Muscle of arm (tissue), 12 donors: Measurements from ENCODE around the gene CELF2. TPM values are rescaled to one million over a fixed set of nuclear protein-coding genes. Genes with fewer than 3 reads are reported as not detected.

Experiments used
- DNase-seq: peaks from one replicate; pipeline ENCODE4 v3.0.0-alpha.2; 2013
- polyA plus RNA-seq, 12 donors: library from polyadenylated mRNA; unstranded; fragments of 120-200 nt; gene quantifications; one replicate each; pipeline ENCODE4 v1.2.1, GENCODE V29; 2013; ENCODE audit not compliant: insufficient read length in 12 of 12

CELF2 gene
- polyA plus RNA-seq, 12 donors: 60.3 to 93.7 (median 77.8) TPM

GRCh38 chr10:11002916-11003315 lies 14.8 kb upstream of the CELF2 start:
- DNase-seq: no peak

DNA sequence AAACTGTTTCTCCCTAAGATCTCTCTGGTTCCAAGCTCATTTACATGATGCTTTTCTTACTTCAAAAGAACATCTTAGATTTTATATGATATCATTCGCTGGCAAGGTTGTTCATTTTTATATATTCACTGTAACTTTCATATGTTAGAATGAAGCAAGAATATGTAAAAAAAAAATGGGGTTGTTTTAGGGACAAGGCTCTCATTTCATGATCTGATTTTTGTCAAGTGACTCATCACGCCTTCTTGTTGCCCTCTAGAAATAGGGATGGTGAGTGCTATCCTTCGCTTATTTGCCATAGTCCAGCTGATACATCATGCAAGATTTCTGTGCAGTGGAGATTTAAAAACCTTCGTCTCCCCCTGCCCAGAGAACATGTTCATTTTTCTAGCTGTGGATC lies 14.0 kb upstream of the CELF2 start:
- DNase-seq: no peak

DNA sequence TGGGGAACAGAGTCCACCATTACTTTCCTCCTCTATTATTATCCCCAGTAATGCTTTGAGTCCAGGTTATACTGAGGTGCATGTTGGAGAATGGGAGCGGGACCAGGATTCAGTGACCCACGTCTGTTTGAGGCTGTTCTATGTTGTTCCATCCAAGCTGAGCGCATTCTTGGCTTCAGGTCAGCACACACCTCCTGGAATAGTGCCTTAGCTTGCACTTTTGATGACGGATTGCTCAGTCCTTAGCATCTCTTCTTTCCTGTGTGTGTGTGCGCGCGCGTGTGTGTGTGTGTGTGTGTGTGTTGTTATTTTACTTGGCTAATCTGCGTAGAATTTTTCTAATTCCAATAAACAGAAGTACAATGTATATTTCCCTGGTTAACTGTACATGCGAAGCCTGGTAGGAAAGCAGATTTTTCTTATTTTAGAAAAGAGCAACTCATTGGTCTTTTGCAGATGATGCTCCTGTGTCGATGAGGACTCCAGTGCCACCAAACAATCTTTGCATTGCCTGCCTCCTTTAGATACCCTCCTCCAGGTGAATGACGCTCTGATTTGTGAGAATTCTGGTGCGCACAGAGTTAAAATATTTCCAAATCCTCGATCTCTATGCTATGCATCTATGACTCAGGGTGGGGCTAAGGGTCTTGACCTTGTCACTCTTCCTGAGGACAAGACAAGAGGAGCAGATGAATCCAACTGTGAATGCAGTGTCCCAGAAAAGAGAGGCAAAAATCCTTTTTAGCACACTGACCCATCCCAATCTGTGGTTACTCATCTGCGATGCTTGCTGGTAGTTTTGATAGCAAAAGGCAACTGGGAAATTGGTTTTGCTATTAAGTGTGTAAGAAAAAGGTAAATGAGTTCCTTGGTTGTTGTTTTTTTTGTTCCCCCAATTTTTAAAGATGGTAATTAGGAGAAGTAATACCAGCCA lies 13.3 kb upstream of the CELF2 start:
- DNase-seq: no peak

DNA sequence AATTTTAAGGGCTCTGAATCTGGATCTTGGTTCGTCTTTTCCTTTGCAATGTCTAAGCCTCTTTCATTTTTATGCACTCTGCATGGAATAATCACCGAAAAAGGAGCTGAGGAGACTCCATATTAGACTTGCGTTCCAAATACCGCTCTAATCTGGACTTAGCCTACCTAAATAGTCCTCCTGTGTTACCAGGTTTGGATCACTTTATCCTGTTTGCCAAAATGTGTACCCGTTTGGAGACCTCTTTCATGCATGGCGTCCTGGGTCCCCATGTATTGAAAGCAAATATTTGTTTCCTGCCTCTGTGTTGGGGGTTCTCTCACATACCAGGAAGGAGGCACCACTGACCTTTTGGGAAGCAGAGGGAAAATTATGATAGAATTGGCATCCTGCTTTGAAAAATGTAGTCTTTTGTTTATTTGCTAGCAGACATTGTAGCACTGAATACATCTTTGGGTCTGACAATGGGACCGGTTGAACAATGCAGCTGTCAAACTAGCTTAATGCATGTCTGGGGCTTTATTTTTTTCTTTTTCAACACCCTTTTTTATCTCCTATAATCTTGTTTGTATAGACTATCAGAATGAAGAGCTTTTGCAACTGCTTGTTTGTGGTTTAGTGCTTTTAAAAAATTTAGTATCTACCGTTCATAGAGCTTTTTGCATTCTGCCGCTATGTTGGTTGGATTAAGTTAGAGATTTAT lies 11.8 kb upstream of the CELF2 start:
- DNase-seq: no peak

- no peak for DNase-seq
Measured at GRCh38 chr10:11006428-11006825, 11.2 kb upstream of the CELF2 start.

GRCh38 chr10:11007476-11008020 lies 10.1 kb upstream of the CELF2 start:
- DNase-seq: no peak

DNA sequence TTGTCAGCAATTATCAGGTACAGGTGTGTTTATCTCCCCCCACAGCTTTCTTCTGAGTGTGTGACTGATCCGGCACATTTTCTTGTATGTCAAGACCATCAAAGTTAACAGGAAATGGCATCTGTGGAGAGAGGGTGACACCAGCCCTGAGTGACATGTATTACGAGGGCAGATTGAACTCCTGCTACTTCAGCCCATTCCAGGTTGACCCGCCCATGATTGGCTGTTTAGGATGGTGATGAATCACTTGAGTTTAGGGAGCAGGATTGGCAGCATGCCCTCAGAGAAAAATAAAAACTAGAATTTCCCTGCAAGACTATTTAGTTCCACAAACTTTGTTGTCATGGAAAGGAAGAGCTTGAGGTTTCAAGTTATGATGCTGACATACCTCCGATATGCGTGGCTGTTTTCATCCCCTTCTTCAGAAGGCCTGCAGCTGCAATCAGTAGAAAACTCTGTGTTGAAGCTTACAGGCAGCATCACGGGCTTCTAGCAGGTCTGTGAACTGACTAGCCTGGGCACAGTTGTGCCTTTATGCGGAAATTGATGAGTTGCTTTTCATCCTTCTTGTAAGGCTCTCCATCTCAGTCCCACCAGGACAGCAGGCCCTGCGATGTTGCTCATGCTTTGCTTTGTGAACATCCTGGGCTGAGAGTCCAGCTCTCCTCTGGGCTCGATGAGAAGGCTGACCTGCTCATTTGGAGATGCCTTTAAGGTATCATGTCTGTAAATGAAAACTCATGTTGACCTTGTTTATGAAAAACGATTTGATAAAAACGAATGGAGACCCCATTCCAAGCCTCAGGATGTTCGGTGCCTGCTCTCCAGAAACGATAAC lies 8.0 kb upstream of the CELF2 start:
- no peak for DNase-seq

- DNase-seq: no peak
Measured at GRCh38 chr10:11010582-11010981, 7.1 kb upstream of the CELF2 start.

DNA sequence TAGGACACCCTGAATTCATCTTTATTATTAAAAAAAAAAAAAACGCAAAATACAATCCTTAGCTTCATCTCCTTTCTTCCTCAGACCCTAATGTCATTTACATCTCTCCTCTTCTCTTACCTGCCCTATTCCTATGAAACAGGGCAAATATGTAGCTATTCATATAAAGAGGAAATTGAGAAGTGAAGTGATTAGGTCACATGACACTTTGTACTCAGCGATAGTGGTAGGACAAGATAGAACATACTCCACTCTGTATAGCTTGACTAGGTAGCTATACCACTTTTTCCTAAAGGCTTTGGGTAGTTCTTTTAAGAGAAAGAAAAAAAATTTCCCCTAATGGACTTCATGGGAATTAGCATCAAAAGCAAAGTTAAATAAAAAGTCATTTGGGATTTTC lies 6.2 kb upstream of the CELF2 start:
- no peak for DNase-seq

DNA sequence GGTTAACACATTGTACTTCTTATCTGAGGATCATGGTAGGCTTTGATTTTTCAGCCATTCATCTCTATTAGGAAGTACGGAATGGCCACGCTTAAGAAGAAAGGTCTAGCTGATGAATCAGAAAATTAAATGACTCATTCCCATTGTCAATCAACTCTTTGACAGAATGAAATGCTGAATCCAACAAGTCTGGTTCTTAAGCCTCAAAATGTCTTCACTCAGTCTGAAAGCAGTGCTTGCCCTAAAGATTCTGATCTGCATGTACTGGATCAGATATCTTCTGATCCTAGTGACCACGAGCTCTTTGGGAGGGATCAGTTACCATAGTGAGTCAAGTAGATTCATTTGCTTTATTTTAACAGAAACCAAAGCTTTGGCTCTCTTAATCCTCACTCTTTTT lies 5.7 kb upstream of the CELF2 start:
- no peak for DNase-seq

DNA sequence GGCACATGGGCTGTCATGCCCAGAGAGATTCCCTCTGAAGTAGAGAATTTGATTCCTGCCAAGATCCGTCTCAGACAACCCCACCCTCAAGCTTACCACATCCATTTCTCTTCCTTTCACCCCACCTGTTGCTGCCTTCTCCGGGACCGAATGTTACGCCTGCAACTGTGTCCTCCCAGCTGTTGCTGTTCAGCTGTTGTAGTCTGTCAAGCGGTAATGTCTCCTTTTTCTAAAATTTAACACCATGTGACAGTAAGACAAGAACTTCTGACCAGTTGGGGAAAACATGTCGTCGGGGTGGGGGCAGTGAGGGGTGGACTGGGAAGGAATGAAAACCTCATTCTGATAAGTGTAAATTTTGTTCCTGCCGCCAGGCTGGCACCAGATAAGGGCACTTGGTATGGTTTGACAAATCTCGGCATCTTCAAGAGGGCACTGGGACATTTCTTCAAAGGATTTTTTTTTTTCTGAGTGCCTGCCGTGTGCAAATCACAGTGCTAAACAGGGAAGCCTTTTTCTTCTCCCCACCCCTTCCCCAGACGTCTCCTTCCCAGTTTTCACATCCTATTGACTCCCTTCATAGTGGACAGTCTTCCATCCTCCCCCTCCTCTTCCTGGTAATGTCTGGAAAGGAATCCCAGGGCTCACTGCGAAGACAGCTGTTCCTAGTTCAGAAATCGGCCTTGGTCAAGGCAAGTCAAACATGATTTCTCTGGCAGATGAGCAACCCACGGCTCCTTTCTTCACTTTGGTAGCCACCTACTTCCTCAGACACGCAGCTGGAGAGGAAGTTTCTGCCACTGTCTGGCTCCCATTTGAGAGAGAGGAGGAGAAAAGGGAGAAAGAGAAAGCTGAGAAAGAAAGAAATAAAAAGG lies 5.0 kb upstream of the CELF2 start:
- peak; percentile 70 for DNase-seq

DNA sequence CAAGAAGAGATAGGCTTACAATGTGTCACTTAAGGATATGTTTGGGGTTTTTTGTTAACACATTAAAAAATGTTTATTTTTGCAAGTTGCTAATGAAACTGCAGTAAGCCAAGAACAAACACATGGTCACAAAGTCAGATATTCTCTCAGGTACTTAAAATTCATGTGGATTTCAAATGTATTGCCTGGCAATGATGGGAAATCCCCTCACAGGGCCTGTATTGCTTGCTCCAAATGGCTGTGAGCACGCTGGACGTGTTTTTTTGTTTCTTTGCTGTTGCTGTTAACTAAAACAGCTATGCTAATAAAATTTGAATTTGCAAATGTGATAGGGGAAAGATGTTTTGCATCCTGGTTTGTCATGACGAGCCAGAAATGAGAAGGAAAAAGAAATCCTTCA lies 3.8 kb upstream of the CELF2 start:
- no peak for DNase-seq

GRCh38 chr10:11014671-11015445 lies 2.8 kb upstream of the CELF2 start:
- DNase-seq: no peak

GRCh38 chr10:11015446-11015934 lies 2.2 kb upstream of the CELF2 start:
- no peak for DNase-seq

DNA sequence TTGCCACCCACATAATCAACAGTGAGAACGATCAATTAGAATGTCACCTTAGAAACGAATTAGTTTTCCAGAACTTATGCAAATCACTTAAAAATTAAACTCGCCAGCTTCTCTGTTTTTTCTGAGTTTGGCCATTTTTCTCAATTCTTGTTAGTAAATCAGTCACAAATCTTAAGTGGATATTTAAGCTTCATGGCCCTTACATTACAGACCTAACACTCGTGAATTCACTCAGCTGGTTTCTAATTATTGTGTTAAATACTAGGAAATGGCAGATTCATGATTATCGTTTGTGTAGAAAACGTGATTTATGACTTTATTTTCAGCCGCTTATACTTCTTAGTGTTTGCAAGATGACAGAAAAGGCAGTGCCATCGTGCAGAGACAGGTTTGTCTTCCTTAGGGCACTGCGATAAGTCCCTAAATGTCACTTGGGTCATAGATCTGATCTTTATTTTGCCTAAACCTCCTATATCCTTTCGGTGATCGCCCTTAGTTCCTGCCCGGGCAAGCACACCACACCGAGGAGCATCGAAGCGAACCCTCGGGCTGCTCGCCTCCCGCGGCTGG lies 587 bp upstream of the CELF2 start:
- no peak for DNase-seq

DNA sequence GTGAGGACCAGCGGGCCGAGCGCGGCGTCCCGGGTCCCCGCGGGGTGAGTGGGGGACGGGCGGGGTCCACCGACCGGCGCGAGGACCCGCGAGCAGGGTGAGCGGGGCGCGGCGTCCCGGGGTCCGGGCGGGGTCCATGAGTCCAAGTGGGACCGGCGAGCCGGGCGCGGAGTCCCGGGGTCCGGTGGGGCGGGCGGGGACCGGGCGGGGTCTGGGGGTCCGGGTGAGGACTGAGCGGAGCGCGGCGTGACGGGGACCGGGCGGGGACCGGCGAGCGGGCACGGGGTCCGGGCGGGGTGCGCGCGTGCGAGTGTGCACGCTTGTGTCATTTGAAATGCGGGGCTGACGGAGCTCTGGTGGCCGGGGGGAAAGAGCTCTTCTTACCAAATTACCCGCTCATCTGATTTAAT lies 765 bp downstream of the CELF2 start:
- DNase-seq: no peak

DNA sequence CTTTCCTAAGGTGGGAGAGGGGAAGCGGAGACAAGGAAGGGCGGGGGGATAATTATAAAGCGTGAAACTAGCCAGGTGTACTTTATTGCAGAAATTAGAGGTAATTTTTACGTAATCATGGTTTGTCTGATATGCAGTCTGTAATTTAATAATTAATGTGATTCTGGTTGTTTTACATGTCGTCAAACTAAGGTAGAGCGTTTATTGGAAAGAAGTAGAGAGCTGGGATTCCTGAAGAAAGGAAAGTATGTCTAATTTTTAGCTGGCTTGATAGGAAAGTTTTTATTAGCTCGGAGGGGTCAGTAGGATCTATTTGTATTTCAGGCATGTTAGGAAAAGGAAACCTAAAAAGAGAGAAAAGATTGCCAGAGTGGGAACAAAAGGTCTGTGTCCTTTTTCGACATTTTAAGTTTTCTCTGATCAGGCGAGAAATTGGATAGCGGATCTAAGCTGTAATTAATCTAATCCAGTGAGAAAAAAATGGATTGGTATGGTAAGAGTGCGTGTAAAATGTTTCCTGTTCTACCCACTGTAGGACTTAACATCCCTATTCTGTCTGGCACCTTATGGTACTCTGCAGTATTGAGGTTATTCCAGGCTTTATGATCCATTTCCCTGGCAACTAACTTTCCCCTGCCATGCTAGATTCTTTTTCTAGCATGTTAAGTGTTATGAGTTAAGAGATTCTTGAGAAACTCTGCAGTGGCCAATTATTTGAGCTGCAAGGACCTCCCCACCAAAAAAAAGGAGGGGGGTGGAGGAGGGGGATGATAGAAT lies 1.4 kb downstream of the CELF2 start:
- DNase-seq: no peak

DNA sequence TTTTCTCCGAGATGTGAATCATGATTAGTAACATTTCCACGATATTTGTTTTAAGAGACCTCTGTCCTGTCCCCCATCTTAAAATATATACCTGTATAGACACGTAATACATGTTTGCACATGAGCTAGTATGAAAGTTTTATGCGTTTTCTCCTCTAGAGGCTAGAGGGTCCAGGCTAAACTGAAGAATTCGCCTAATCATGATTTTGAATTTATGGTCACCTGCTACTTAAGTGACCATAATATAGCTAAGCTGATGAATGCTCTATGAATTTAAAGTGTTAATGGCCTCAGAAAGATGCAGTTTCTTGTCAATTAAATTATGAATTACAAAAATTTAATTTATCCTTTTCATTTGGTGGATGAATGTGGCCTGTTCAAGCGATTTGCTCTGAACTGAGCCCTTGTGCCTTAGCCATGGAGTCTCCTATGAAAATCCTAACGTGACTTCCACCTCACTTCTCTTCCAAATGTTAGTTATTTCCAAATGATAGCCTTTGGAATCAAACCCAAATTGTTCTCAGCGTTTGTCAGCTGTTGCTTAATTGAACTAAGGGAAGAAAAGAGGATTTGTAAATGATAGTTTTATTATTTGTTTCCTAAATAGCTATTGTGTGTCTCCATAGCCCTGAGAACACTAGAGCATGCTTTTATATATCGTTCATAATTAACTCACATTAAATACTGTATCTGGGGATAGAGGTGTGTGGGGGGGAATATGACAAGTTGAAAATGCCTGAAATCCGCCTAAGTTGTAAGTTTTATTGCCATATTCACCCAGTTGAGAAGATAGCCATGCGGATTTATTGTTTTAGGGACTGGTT lies 2.3 kb downstream of the CELF2 start:
- no peak for DNase-seq
